GM12891 (cell line): ENCODE measurements around the gene TENM4.

ENCODE experiments used
- DNase-seq: peaks from one replicate; pipeline ENCODE4 v3.0.0; 2011; ENCODE audit warnings: low spot score; ENCODE audit not compliant: insufficient read length
- FAIRE-seq: peaks from 2 replicates; lab custom pipeline; 2011; peaks lifted over from hg19 to GRCh38; lab: Jason Lieb, UNC
- PAX5 ChIP-seq: IDR thresholded peaks from 2 replicates; pipeline ENCODE4 v1.6.1; 2011; ENCODE audit warnings: low read length, moderate library complexity, mild to moderate bottlenecking; ENCODE audit not compliant: insufficient read depth, severe bottlenecking
- POLR2A ChIP-seq: IDR thresholded peaks from 2 replicates; pipeline ENCODE4 v1.6.1; 2011; ENCODE audit warnings: low read depth, low read length, control low read depth
- POLR2AphosphoS5 ChIP-seq: IDR thresholded peaks from 2 replicates; pipeline ENCODE4 v1.6.1; 2011; ENCODE audit warnings: low read depth, low read length, control low read depth
- POU2F2 ChIP-seq: IDR thresholded peaks from 2 replicates; pipeline ENCODE4 v1.6.1; 2011; ENCODE audit warnings: low read depth, mild to moderate bottlenecking, control low read depth, low read length, moderate library complexity
- SPI1 ChIP-seq: IDR thresholded peaks from 2 replicates; pipeline ENCODE4 v1.6.1; 2011; ENCODE audit warnings: low read depth, low read length, control low read depth
- TAF1 ChIP-seq: IDR thresholded peaks from 2 replicates; pipeline ENCODE4 v1.6.1; 2011; ENCODE audit warnings: low read depth, low read length, control low read depth

TENM4 gene

DNA sequence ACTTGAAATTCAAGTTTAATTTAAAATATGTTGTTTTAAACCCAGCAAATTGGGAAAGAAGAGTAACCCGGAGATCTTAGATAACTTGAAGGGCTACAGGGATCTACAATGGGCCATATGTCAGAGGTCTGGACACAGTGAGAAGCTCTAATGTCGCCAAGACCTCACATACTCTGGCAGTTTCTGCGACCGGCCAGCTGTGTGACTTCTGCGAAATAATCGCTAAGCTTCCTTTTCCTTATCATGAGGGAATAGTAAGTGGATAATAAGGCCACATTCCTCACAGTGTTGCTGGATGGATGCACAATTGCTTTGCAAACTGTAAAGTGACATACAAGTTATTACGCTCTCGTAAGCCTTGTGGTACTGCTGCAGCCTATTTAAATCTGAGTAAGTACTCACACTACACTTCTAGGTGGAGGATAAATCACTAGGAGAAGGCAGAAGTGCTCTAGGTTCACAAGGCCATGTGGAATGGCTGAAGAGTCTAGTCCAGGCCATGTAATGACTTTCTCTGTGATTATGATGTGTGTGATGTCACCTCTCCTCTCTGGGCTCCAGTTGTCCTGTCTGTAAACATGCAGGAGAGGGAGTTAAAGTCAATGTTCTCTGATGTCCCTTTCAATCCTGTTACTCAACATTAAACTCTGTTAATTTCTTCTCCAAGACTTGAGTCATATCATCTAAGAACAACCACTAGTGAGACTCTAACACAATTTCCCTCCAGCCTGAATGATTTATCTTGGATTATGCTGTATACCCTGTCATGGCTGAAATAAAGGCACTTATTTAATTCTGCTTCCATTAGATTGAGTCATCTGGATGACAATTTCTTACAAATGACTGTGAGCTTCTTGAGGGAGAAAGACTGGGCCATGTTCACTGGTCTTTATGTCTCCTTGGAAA, 673.5 kb downstream of the TENM4 start:
- FAIRE-seq (no peak), DNase-seq (no peak)
- TF ChIP-seq SPI1: no peak
- no peak for TF ChIP-seq POLR2A
- no peak for TF ChIP-seq TAF1
- TF ChIP-seq POU2F2: no peak
- no peak for TF ChIP-seq PAX5
- no peak for TF ChIP-seq POLR2AphosphoS5

DNA sequence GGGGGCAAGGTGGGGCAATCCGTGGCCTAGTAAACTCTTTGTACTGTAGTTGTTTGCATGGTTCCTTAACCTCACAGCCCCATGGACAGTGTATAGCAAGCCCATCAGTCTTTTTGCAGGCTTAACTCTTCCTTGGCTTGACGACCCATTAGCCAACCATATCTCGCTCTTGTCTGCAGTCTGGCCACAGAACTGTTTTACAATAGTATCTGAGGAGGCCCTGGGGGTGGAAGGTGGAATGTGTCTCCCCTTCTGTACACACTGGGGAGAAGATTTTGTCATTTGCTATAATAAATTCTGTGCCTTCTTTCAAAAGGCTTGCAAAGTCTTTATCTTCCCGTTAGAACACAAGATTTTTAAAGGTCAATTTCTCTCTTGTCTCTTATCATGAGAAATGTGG, 675.9 kb downstream of the TENM4 start:
- no peak for TF ChIP-seq POLR2A
- TF ChIP-seq POLR2AphosphoS5: no peak
- TF ChIP-seq POU2F2: no peak
- no peak for TF ChIP-seq TAF1
- no peak for TF ChIP-seq PAX5
- TF ChIP-seq SPI1: no peak
- no peak for FAIRE-seq

DNA sequence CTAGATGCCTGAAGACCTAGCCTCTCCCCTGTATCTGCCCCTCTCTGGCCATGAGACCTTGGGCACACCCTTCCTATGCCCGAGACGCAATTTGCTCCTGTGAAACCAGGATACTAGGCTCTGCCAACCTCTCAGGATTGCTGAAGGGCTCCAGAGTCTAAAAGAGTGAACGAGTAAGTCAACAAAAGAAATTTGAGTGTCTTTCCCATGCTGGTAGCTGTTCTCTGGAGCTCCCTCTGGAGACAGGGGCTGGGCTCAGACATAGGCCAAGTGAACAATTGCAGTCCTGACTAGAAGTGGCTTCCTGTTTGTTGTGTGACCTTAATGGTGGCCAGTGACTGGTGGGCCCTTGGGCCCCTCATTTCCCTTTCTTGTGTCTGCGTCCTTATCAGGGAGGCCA, 677.2 kb downstream of the TENM4 start:
- DNase-seq (no peak), FAIRE-seq (no peak)
- no peak for TF ChIP-seq POLR2AphosphoS5
- TF ChIP-seq TAF1: no peak
- no peak for TF ChIP-seq POLR2A
- no peak for TF ChIP-seq SPI1
- TF ChIP-seq PAX5: no peak
- no peak for TF ChIP-seq POU2F2

More for the DNA sequence above, 675.9 kb downstream of the TENM4 start:
- no peak for DNase-seq

DNA sequence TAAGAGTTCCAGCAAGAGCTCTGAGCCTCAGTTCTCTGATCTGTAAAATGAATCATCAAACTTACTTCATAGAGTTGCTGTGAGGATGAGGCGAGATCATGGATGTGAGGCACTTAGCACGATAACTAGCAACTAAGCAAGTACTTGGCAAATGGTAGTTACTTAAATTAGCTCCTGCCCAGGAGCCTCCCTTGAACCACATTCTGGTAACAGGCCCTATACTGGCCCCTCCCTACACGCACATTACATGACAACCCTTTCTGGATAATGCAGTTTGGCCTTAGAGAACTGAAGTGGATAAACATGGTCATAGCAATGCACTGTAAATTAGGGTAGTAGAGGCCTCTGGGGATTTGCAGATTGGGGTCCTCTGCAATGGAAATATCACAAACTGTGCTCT, 678.7 kb downstream of the TENM4 start:
- TF ChIP-seq POLR2A (no peak), POU2F2 (no peak), POLR2AphosphoS5 (no peak), SPI1 (no peak), PAX5 (no peak), TAF1 (no peak)
- no peak for DNase-seq
- FAIRE-seq: no peak

DNA sequence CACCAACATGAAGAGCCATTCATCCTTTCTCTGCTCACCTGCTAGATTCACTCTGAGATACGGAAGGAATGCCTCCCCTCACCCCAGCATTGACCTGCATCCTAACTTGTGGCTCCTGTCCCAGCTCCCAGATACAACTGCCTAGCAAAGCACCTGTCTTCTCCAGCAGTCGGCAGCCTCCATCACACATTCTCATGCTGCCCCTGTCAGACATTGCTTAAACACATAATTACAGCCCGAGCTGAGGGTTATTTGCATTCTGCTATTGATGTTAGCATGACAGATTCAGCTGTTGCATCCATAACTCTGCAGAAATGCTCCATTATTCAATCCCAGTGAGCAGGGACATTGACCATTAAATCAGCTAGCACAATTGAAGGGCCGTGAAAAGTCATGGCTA, 681.8 kb downstream of the TENM4 start:
- DNase-seq (no peak), FAIRE-seq (no peak)
- TF ChIP-seq TAF1 (no peak), POU2F2 (no peak), POLR2AphosphoS5 (no peak), POLR2A (no peak), SPI1 (no peak), PAX5 (no peak)

DNA sequence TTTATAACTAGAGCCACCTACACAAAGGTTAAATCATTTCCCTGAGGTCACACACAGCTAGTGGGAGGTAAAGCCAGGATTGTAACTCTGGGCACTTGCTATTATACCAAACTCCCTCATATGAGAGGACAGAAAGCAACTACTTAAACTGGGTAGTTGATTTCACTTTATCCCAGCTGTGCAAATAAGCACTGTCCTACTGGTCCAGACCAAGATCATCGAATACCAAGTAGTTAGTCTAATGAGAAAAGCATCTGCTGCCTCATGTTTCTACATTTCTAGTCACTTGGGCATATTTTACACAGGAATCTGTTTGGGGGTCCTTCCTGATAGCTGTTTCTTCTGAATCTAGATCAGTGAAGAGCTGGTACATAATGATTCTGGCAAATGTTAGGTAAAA, 687.5 kb downstream of the TENM4 start:
- DNase-seq (no peak), FAIRE-seq (no peak)
- no peak for TF ChIP-seq POLR2AphosphoS5

DNA sequence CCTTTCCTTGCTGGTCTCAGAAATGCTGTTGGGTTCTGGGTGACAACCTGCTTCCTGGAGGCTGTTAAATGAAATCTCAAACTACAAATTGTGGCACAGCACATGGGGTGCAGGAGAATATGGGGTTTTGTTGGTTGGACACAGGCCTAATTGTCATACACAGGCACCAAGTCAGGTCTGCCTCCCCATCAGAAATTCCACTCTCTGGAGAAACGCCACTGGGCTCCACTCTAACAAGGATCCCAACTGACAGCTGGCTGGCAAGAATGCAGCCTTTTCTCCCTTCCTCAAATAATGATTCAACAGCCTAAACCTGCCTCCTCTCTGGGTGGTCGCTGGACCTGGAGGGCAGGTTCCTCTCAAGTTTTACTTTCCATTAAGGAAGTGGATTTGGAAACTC, 688.3 kb downstream of the TENM4 start:
- no peak for DNase-seq
- TF ChIP-seq PAX5: no peak
- TF ChIP-seq POLR2A: no peak
- TF ChIP-seq TAF1: no peak
- TF ChIP-seq POU2F2: no peak
- TF ChIP-seq POLR2AphosphoS5: no peak
- TF ChIP-seq SPI1: no peak
- FAIRE-seq: no peak

DNA sequence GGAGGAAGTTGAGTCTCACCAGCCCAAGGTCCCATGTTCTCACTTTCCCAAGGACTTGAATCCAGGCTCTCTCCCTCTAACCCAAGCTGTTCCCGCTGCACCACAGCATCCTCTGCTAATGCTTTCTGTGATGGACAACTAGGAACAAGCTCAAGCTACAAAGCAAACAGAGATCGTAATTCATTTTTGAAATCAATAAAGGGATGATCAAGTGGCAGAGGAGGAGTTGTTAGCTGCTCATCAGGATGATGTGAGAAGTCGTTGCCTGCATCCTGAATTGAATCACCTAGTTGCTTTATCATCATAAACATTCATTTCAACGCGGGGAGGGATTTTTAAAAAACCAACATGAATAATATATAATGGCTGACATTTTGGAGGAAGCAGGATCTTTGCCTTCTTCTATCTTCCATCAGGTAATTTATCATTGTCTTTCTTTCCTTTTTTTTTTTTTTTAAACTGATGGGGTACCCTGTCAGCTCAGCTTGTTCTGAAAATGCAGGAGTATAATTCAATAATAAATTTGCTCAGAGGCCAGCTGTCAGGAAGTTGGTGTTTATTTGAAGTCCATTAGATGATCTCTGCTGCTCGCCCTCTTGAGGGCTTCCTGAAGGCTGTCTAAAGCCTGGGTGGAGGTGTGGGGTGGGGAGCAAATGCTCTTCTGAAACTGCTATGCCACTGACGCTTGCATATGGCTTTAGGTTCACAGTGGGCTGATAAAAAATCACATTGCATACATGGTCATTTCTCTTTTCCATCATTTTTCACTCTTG, 691.7 kb downstream of the TENM4 start:
- FAIRE-seq: no peak
- no peak for DNase-seq
- TF ChIP-seq POLR2AphosphoS5 (no peak), PAX5 (no peak), SPI1 (no peak)

DNA sequence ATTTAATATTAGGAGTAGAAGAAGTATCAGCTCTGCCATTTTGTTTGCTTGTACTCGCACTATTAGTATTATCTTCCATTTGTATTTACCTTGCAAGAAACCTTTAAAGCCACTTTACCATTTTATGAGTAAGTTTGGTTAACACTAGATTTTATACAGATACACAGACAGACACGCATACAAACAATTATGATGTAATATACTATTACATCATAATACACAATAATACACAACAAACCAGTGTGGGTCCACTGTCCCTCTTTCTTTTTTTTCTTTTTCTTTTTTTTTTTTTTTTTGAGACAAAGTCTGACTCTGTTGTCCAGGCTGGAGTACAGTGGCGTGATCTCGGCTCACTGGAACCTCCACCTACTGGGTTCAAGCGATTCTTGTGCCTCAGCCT, 695.9 kb downstream of the TENM4 start:
- FAIRE-seq: no peak
- no peak for TF ChIP-seq TAF1
- TF ChIP-seq POLR2AphosphoS5: no peak
- TF ChIP-seq POLR2A: no peak
- no peak for TF ChIP-seq SPI1
- no peak for TF ChIP-seq PAX5
- no peak for DNase-seq

DNA sequence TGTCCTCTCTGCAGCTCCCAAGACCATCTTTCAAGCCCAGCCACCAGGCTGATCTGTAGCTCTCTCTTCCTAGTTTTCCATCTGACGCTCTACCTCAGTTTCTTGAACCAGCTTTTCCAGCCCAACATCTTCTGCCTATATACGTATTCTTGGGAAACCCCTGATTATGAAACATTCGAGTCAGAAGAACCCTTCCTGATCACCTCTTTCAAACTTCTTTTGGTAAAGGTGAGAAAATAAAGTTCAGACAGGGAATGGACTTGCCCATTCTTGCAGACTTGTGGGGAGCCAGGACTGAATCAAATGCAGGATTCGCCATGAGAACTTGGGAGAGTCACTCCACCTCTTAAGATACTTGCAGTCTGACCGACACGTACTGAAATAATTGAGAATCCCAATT, 696.6 kb downstream of the TENM4 start:
- DNase-seq: no peak
- FAIRE-seq: no peak
- TF ChIP-seq SPI1 (no peak), POLR2A (no peak), POU2F2 (no peak), PAX5 (no peak), POLR2AphosphoS5 (no peak), TAF1 (no peak)

DNA sequence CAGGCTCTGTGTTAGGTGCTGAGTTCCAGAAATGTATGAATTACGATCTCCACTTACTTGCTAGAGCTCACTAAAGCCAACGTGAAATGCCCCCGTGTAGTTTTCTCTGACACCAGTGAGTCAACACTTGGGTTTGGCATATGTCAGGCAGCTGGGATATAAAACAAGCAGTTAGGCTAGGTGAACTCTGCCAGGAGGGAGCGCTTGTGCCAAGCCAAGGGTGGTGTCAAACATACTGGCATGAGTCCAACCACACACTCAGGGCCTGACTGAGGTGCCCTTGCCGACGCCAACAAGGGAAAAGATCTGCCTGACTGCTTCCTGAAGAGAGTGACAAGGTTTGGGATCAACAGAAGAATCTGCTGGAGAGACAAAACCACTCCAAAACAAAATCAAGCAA, 698.4 kb downstream of the TENM4 start:
- DNase-seq (no peak), FAIRE-seq (no peak)
- no peak for TF ChIP-seq POU2F2
- TF ChIP-seq POLR2A: no peak
- TF ChIP-seq POLR2AphosphoS5: no peak
- TF ChIP-seq TAF1: no peak
- TF ChIP-seq SPI1: no peak
- TF ChIP-seq PAX5: no peak
